PC-9 (cell line): ENCODE data around the gene TSSK2. TPM values are rescaled to one million over a fixed set of nuclear protein-coding genes. Genes with fewer than 3 reads are reported as not detected.

Experiments
- BruUV-seq: library from RNA; stranded (reverse); fragments of 400-500 nt; replicated peaks from 2 replicates; lab custom pipeline; 2021; lab: Mats Ljungman, UMichigan
- CTCF ChIA-PET: fragments of 300-600 bp; sonication (Branson Sonifier 250); formaldehyde crosslinking; loops from one replicate; lab custom pipeline; 2022; ENCODE audit warnings: antibody characterized with exemption; lab: Charles Lee
- POLR2A ChIA-PET: fragments of 300-600 bp; sonication (Branson Sonifier 250); formaldehyde crosslinking; loops from one replicate; lab custom pipeline; 2022; ENCODE audit warnings: antibody characterized with exemption; ENCODE audit not compliant: unreplicated experiment; lab: Charles Lee
- DNase-seq, 2 experiments: peaks; one replicate each; pipeline versions ENCODE4 v3.0.0 to v3.0.0-alpha.2; 2015 to 2022; ENCODE audit warnings: mixed read lengths in 1 of 2
- H2AFZ ChIP-seq: fragments of 200-600 bp; sonication (generic); 2 replicates; pipeline ENCODE4 v1.8.1; 2017; ENCODE audit warnings: antibody characterized with exemption
- H3F3A ChIP-seq: fragments of 200-600 bp; sonication (generic); 2 replicates; pipeline ENCODE4 v1.8.1; 2017; ENCODE audit warnings: antibody characterized with exemption, mild to moderate bottlenecking, low read depth; ENCODE audit not compliant: insufficient read depth
- H3K27ac ChIP-seq: fragments of 200-600 bp; sonication (generic); 2 replicates; pipeline ENCODE4 v1.6.1; 2016; ENCODE audit warnings: mixed run types
- H3K27me3 ChIP-seq: fragments of 200-600 bp; sonication (generic); 2 replicates; pipeline ENCODE4 v1.6.1; 2016; ENCODE audit warnings: low read depth, mixed run types; ENCODE audit not compliant: insufficient read depth
- H3K36me3 ChIP-seq: fragments of 200-600 bp; sonication (generic); 2 replicates; pipeline ENCODE4 v1.6.1; 2016; ENCODE audit warnings: low read depth, mixed run types
- H3K4me1 ChIP-seq: fragments of 200-600 bp; sonication (generic); replicated peaks from 2 replicates; pipeline ENCODE4 v1.6.1; 2016; ENCODE audit warnings: mixed run types; ENCODE audit not compliant: insufficient read depth
- H3K4me2 ChIP-seq: fragments of 200-600 bp; sonication (generic); 2 replicates; pipeline ENCODE4 v1.6.1; 2017; ENCODE audit warnings: mixed run types
- H3K4me3 ChIP-seq: fragments of 200-600 bp; sonication (generic); 2 replicates; pipeline ENCODE4 v1.6.1; 2016; ENCODE audit warnings: mixed run types
- H3K79me2 ChIP-seq: fragments of 200-600 bp; sonication (generic); 2 replicates; pipeline ENCODE4 v1.6.1; 2017; ENCODE audit warnings: low read depth, mixed run types
- H3K9me2 ChIP-seq: fragments of 200-600 bp; sonication (generic); 2 replicates; pipeline ENCODE4 v1.8.1; 2017; ENCODE audit warnings: mild to moderate bottlenecking; ENCODE audit not compliant: insufficient read depth
- H3K9me3 ChIP-seq: fragments of 200-600 bp; sonication (generic); 2 replicates; pipeline ENCODE4 v1.8.1; 2016; ENCODE audit warnings: low read depth; ENCODE audit not compliant: insufficient read depth
- H4K20me1 ChIP-seq: fragments of 200-600 bp; sonication (generic); 2 replicates; pipeline ENCODE4 v1.8.1; 2017; ENCODE audit not compliant: insufficient read depth
- CTCF ChIP-seq: fragments of 200-600 bp; sonication (generic); conservative IDR thresholded peaks from 2 replicates; pipeline ENCODE4 v1.6.1; 2017; ENCODE audit warnings: mixed run types, antibody characterized with exemption, mild to moderate bottlenecking, moderate library complexity
- EZH2 ChIP-seq: fragments of 200-600 bp; sonication (generic); IDR thresholded peaks from 2 replicates; pipeline ENCODE4 v1.8.0; 2017; ENCODE audit warnings: antibody characterized with exemption, low read depth
- intact Hi-C: fragments of 100-400 bp; cut with micrococcal nuclease; formaldehyde crosslinking; loops from one replicate; pipeline ENCODE4 v1.10.0; 2022; ENCODE audit not compliant: unreplicated experiment
- total RNA-seq: library from RNA; stranded (reverse); gene quantifications from 2 replicates; pipeline ENCODE4 v1.2.3, GENCODE V29; 2021

TSSK2 gene
- total RNA-seq, 1 experiment from 2014 or later = not detected

DNA sequence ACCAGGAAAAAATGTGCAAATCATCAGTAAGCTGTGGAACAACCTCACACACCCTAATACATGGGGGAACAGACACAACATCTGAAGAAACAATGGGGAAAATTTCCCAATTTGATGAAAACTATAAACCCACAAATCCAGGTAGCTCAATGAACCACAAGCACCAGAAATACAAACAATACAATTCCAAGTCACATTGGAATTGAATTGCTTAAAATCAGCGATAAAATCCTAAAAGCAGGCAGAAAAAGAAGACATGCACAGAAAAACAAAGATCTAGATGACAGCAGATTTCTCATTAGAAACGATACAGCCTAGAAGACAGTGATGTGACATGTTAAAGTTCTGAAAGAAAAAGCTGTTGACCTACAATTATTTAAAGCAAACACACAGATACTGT is 40.9 kb upstream of the TSSK2 start:
- H3K27ac ChIP-seq = no peak overlapping the region
- intact Hi-C loops = no loop called here
- H4K20me1 ChIP-seq = peaks cover 7% of the 10 kb centered on the region; the same call in 1 of the 2 replicates
- ChIA-PET POLR2A (no interaction called here), CTCF (no interaction called here)
- H3K36me3 ChIP-seq = no peaks in the 10 kb centered on the region
- H3K9me2 ChIP-seq = no peaks in the 10 kb centered on the region
- no peaks in the 10 kb centered on the region; the same call in 1 of the 2 replicates for H3K4me1 ChIP-seq
- H3K4me3 ChIP-seq = no peak overlapping the region
- no peaks in the 10 kb centered on the region for H3K9me3 ChIP-seq
- H3F3A ChIP-seq = no peaks in the 10 kb centered on the region
- H3K79me2 ChIP-seq = 0 out of 2 replicates have a peak, but pooled peaks cover 3% of the 10 kb centered on the region
- no peak for DNase-seq
- H2AFZ ChIP-seq = no peak overlapping the region
- H3K27me3 ChIP-seq = no peaks in the 10 kb centered on the region
- no peak overlapping the region for H3K4me2 ChIP-seq
- no TSS peak for BruUV-seq
- TF ChIP-seq CTCF = no peak
- TF ChIP-seq EZH2 = no peak

- no TSS peak for BruUV-seq
- Histone ChIP-seq H3K9me3 (no peaks in the 10 kb centered on the region), H2AFZ (no peak overlapping the region), H3K27me3 (no peaks in the 10 kb centered on the region), H3K4me3 (no peak overlapping the region), H3K4me2 (no peak overlapping the region), H3F3A (no peaks in the 10 kb centered on the region), H3K9me2 (no peaks in the 10 kb centered on the region), H3K4me1 (no peaks in the 10 kb centered on the region; the same call in 1 of the 2 replicates), H3K79me2 (0 out of 2 replicates have a peak, but pooled peaks cover 3% of the 10 kb centered on the region), H3K27ac (no peak overlapping the region), H3K36me3 (no peaks in the 10 kb centered on the region), H4K20me1 (peaks cover 4% of the 10 kb centered on the region; the same call in 1 of the 2 replicates)
- ChIA-PET POLR2A (no interaction called here), CTCF (no interaction called here)
- intact Hi-C loops = no loop called here
- no peak for TF ChIP-seq EZH2
- no peak for TF ChIP-seq CTCF
- DNase-seq = no peak
Observed at GRCh38 chr22:19090586-19091127, 40.5 kb upstream of the TSSK2 start.

DNA sequence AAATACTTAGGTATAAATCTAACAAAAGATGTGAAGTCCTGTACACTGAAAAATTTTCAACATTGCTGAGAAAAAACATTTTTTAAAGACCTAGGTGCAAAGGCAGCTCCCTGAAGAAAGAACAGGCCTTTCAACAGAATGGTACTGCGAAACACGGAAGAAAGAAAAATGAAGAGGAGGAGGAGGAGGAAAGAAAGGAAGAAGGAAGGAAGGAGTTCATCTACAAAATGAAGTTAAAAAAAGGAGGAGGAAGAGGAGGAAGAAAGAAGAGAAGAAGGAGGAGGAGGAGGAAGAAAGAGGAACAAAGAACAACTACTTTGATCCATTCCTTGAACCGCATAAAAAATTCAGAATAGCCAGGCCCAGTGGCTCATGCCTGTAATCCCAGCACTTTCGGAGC is 38.4 kb upstream of the TSSK2 start:
- H3K9me3 ChIP-seq = no peaks in the 10 kb centered on the region
- H3K4me3 ChIP-seq = no peak overlapping the region
- BruUV-seq = no TSS peak
- no peaks in the 10 kb centered on the region for H3K36me3 ChIP-seq
- intact Hi-C loops = no loop called here
- no peak overlapping the region for H3K27ac ChIP-seq
- peaks cover 10% of the 10 kb centered on the region; the same call in 1 of the 2 replicates for H4K20me1 ChIP-seq
- no peak overlapping the region for H2AFZ ChIP-seq
- H3K27me3 ChIP-seq = no peaks in the 10 kb centered on the region
- ChIA-PET POLR2A (no interaction called here), CTCF (no interaction called here)
- DNase-seq = no peak
- 0 out of 2 replicates have a peak, but pooled peaks cover 3% of the 10 kb centered on the region for H3K79me2 ChIP-seq
- no peaks in the 10 kb centered on the region for H3K9me2 ChIP-seq
- H3F3A ChIP-seq = no peaks in the 10 kb centered on the region
- TF ChIP-seq CTCF = no peak
- no peak for TF ChIP-seq EZH2
- no peaks in the 10 kb centered on the region for H3K4me1 ChIP-seq
- H3K4me2 ChIP-seq = no peak overlapping the region
